GM19025 (cell line): ENCODE measurements around the gene TMEM168.
"Not testable (repeated sequence)": the region's sequence is repeated elsewhere in the genome, so short reads cannot be mapped to it uniquely, and the experiment has no call there.

Source experiments
- ATAC-seq: cut with Tn5 transposase; IDR thresholded peaks from one replicate; pipeline ENCODE4 v1.9.1; 2021; ENCODE audit warnings: mild to moderate bottlenecking, low read depth, moderate library complexity; ENCODE audit not compliant: unreplicated experiment

TMEM168 gene

GRCh38 chr7:112781558-112781957, 8.6 kb downstream of the TMEM168 start:
- no peak for ATAC-seq

DNA sequence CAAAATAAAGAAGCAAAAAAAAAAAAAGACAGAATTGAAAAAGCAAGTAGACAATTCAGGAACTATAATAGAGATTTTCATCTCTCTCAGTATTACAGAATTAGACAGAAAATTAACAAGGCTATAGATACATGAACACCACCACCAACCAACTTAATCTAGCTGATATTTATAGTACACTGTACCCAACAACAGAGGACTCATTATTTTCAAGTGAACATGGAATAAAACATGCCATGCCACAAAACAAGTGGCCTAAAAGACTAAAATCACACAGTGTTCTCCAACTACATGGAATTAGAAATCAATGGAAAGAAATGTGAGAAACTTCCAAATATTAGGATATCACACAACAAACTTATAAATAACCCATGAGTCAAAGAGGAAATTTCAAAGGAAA, 9.1 kb downstream of the TMEM168 start:
- no peak for ATAC-seq

DNA sequence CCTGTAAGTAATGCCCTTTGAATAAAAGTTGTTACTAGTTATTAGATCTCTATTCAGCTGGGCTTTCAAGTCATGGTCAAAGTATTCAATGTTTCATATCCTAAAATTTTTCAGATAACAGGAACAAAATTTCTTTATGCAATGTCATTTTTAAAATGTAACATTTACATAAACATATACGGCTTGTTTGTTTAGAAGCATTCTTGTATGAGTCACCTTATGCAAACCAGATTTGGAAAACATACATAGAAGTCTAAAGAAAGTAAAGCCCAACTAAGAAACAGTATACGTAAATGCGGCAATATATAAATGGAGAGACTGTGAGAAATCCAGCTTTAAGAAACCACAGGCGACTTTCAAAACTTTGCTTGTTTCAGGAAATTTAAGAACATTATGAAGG, 10.5 kb downstream of the TMEM168 start:
- no peak for ATAC-seq

GRCh38 chr7:112777406-112777805, 12.8 kb downstream of the TMEM168 start:
- ATAC-seq = no peak

DNA sequence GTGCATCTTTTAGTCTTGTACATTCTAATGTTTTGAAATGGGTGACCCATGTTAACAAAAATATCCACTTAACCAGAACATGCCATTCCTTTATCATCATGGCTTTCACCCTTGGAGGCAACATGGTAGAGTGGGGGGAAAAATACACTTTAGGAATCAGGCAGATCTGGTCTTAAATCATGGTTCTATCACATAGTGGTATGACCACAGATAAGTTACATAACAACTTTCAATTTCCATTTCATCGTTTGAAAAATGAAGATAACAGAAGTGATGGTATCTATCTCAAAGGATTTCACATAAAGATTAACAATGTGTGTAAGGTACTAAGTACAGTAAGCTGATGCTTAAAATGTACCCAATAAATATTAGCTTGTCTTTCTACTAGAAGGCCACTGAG, 19.0 kb downstream of the TMEM168 start:
- ATAC-seq = no peak

DNA sequence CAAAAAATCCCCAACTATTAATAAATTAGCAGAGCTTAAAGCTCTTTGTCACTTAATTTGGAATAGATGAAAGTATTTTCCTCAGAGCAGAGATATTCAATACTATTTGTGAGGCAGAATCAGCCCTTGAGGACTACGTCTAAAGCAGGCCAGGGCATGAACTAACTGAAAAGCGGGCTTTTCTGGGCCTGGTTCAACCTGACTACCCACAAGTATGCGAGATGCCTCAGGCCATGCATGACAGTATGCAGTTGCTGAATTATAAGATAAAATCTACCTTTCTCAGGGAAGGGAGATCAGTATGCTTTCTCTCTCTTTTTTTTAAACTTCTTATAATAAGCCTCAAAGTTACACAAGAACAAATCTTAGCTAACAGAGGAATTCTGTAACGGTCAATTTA, 20.1 kb downstream of the TMEM168 start:
- ATAC-seq = no peak

- ATAC-seq = no peak
These were observed 25.1 kb downstream of the TMEM168 start for GRCh38 chr7:112765105-112765504.

- ATAC-seq = no peak
These were observed 26.2 kb downstream of the TMEM168 start for GRCh38 chr7:112763996-112764395.

DNA sequence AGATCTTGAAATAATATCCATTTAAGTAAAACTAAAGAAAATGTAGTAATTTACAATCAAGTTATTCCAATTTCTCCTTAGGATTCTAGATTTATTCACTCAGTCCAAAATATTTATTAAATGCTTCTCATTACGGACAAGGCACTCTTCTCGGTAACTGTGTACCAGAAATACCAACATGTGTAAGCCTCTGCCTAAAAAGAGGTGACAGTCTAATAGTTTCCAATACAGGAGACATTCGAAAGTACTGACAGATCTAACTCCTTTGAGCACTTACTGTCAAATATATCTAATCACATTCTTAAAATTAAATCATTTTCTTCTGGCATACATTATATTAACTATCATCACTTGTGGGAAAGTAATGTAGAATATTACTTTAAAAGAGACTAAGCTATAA, 26.9 kb downstream of the TMEM168 start:
- ATAC-seq = no peak

DNA sequence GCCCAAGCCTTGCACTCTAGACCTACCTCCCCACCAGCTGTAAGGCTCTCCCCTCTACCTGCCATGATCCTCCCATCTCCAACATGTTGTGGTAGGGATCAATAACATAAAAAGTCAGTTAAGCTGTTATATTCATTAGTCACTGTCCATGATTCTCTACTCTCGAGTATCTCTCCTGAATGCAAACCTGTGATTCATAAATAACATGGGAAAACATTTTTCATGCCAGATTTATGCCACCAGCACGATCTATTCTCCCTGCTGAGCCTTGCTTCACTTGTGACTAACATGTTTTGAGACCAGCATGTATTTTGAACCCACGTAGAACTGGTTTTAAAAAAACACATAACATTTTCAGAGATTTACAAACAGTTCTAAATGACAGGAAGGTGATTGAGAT, 30.3 kb downstream of the TMEM168 start:
- no peak for ATAC-seq

DNA sequence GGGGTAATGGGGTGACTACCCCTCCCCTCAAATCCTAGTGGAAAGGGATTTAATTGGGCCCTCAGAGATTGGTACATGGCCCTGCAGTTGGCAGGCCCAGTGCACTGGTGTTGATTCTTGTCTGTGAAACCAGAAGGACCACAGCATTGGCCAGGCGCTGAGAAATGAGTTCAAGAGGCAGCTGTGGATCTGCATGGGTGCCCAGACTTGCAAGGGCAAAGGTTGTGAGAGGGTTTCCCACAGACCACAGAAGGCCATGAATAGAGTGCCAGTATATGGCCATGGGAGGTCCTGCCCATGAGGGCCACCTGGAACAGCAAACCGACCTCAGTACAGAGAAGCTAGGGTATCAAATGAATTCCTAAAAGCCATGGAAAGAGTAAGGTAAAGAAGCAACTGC, 32.9 kb downstream of the TMEM168 start:
- peak; percentile 62 for ATAC-seq

DNA sequence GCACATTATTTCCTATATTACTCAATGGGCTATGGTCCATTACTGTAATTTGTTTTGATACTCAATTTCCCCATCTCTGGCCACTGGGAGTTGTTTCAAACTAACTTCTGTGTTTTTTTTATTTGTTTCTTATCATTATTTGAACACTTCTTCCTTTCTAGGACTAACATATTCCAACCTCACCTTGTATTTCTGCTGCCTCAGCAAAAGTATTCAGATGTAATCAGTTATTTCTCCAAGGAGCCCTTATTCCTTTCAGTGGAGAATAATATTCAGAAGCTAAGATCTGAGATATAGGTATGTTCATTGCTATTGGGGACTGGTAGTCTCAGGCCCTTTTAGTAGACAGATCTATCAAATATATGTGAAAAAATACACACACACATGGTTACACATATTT, 36.9 kb downstream of the TMEM168 start:
- no peak for ATAC-seq

DNA sequence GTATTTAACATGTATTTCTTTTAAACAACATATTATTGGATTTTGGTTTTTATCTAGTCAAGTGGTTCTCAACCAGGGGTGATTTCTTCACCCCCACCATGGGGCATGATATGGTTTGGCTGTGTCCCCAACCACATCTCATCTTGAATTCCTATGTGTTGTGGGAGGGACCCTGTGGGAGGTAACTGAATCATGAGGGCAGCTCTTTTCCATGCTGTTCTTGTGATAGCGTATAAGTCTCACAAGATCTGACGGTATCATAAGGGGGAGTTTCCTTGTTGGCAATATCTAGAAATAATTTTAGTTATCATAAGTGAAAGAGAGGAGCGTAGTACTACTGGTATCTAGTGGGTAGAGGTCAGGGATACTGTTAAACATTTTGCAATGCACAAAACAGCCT, 37.6 kb downstream of the TMEM168 start:
- no peak for ATAC-seq

GRCh38 chr7:112749775-112750174, 40.4 kb downstream of the TMEM168 start:
- no peak for ATAC-seq

DNA sequence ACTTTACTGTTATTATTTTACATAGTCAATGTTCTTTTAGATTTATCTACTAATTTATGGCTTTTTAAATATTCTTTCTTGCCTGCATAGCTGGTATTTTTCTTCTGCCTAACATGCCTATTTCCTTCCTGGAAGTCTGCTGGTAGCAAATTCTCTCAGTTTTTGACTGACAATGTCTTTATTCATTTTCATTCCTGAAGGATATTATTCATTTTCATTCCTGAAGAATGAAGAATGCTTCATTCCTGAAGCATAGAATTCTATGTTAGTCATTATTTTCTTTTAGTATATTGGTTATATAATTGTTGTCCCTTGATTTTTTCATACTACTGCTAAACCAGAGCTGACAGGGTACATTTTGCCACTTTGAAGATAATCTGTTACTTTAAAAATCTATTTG, 41.8 kb downstream of the TMEM168 start:
- ATAC-seq = no peak

DNA sequence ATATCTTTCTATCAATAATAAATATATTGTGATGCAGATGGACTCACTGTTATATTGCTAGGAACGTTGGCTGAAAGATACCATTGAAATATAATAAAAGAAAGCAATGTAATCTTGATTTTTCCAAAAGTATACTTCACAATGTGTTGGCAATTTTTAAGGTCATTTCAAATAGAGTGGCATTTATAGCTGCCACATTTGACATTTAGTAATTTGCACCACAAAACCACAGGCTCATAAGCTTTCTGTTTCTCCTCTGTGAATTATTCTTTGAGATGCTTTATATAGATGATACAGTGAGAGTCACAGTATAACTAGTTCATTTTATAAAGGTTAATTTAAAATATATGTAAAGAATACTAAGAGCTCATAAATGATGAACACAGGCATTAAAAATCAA, 44.6 kb downstream of the TMEM168 start:
- no peak for ATAC-seq

GRCh38 chr7:112744818-112745217, 45.4 kb downstream of the TMEM168 start:
- no peak for ATAC-seq

GRCh38 chr7:112743811-112744210, 46.4 kb downstream of the TMEM168 start:
- no peak for ATAC-seq

- no peak for ATAC-seq
These were observed 49.5 kb downstream of the TMEM168 start for GRCh38 chr7:112740667-112741066.

- ATAC-seq = no peak
These were observed 50.6 kb downstream of the TMEM168 start for GRCh38 chr7:112739436-112740180.

- no peak for ATAC-seq
These were observed 54.9 kb downstream of the TMEM168 start for GRCh38 chr7:112735261-112735660.

GRCh38 chr7:112731324-112731723, 58.9 kb downstream of the TMEM168 start:
- not testable (repeated sequence) for ATAC-seq

GRCh38 chr7:112726076-112726475, 64.1 kb downstream of the TMEM168 start:
- ATAC-seq = no peak
